GF-D8 (cell line): Measurements from ENCODE around the gene ADAMTS9.

Experiments
- DNase-seq: peaks from one replicate; lab custom pipeline; 2025; lab: John Stamatoyannopoulos, UW

Gene ADAMTS9

GRCh38 chr3:64654013-64654412 is 33.8 kb downstream of the ADAMTS9 start:
- no peak for DNase-seq

- no peak for DNase-seq
Measured at GRCh38 chr3:64653101-64653500, 34.7 kb downstream of the ADAMTS9 start.

DNA sequence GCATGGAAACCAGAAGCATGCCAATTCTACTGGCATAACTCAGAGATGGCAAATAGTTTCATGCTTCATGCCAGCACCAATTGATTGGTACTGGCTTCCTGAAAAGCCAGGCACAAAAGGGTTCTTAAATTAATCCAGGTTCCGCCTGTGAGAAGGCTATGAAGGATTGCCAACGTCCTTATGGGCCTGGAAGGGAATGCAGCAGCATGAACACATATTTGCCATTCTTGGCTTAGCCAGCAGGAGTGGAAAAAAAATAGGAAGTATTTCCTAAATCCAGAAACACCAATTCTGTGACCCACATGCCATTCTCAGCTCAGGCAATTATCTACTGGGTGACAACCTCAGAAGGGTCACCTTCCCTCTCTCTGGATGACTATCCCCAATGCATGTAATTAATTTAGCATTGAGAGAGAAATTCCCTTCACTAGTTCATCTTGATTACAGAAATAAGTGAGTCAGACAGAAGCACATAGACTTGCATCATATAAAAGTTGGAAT is 36.0 kb downstream of the ADAMTS9 start:
- DNase-seq, result no peak

GRCh38 chr3:64651303-64651702 is 36.5 kb downstream of the ADAMTS9 start:
- DNase-seq, result no peak

- no peak for DNase-seq
Measured at GRCh38 chr3:64650715-64651114, 37.1 kb downstream of the ADAMTS9 start.

GRCh38 chr3:64650096-64650622 is 37.6 kb downstream of the ADAMTS9 start:
- no peak for DNase-seq

GRCh38 chr3:64648927-64649906 is 38.6 kb downstream of the ADAMTS9 start:
- no peak for DNase-seq

DNA sequence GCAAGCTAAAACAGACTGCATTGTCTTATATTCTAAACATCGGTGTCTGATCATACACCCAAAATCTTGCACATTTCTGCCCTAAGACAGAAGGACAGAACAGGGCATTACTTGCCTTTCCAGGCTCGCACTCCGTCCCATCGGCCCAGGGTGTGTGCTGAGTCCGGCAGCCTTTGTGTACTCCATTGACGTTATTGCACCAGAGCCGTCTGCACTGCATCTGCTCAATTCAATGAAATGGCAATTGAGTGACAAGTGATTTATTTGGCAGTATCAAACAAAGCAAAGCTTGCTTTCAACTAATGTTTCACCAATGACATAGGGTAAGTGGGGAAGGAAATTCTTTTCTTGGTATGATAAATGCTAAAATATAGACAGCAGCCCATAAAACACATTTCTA is 40.0 kb downstream of the ADAMTS9 start:
- no peak for DNase-seq

DNA sequence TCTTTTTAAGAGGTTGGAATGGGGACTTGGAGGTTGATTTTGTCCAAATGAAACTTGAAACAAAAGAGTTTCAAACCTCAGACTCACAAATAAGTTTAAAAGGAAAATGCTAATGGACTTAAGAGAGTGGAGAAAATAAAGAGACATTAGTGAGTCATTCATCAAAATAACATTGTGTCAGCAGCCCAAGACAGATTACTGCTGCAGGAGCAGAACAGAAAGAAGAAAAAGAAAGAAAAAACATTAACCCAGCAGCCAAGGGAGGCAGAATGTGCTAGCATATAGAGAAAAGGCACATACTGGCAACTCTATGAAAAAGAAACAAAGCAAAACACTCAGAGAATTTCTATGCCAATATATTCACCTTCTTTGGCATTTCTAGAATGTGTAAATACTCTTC is 42.6 kb downstream of the ADAMTS9 start:
- DNase-seq, result no peak

DNA sequence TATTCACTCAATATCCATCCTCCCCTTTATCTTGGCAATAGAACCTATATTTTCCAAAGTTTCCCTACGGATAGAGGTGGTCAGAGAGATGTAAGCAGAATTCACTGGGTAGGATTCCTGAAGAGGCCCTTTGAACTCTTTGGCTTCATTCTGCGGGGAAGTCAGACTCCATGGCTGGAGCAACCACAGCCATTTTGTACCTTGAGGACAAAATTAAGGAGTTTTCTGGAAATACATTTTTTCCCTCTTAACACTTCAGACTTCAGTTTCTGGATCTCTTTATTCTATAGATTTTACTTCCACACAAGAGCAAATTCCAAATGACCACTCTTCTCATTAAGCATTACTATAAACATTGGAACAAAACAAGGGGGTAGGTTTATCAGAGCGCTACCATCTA is 43.3 kb downstream of the ADAMTS9 start:
- no peak for DNase-seq

DNA sequence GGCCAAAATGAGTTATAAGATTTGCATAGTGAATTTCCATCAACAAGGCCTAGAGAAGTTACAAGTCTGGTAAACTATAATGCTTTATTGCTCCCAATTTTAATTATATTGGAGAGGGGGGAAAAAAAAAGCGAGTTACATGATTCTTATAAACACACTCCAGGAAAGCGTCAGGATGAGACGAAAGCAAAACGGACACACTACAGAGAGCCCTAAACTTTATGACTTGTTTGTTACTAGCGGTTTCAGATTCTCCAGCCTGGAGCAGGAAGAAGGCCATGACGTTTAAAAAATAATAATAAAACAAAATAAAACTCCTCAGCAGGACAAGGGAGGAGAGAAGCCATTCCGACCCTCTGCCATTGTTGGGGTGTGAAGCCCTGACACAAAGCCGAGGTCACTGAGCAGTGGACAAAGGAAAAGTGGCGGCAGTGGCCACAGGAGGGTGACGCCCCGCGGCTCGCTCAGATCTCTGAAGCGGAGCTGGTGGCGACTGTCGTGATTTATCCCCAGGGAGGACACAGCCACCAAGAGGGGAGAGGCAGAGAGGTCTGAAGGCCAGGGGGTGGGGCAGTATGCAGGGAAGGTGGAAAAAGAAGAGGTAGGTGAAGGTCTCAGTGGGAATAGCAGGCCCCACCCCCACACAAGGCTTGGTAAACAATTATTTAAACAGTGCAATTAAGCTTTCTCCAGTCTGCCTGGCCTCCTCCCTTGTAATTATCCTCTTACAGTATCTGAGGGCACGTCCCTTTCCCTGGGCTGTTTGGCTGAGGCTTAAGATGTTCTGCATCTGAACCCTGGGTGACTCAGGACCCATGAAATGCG is 45.3 kb downstream of the ADAMTS9 start:
- no peak for DNase-seq

DNA sequence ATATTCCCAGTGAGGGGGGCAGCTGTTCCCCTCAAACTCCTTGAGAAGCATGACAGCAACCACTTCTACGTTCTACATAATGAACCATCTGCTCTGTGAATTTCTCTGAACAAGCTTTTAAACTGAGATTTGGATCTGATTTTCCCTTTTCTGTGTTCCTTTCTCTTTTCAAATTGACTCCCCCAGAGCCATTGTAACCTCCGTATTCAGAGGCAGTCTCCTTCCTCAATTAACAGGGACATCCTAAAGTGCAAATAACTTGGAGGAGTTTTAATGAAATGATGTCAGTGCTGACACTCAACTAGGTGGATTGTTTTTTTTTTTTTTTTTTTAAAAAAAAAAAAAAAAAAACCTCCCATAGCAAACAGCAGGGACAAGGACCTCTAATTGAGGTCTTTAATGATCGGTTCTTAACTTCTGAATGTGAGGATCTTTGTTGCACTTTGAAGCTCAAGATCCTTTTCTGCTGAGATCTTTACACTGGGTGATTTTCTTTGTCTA is 48.8 kb downstream of the ADAMTS9 start:
- no peak for DNase-seq

DNA sequence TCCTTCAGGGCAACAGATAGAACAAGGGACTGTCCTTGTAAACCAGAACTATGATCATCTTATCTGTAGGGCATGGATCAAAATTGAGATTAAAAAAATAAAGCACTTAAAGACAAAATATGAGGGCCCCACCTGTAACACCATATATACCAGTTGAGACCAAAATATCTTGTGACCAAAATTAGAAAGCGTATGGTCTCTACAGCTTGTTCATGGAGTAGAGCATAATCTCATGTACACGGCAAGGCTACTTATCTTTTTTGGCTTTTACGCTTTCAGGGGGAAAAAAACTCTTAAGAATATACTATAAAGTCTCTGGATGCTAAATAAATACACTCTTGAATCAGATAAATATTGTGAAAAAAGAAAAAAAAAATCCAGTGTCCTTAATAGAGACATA is 49.3 kb downstream of the ADAMTS9 start:
- DNase-seq, result no peak

DNA sequence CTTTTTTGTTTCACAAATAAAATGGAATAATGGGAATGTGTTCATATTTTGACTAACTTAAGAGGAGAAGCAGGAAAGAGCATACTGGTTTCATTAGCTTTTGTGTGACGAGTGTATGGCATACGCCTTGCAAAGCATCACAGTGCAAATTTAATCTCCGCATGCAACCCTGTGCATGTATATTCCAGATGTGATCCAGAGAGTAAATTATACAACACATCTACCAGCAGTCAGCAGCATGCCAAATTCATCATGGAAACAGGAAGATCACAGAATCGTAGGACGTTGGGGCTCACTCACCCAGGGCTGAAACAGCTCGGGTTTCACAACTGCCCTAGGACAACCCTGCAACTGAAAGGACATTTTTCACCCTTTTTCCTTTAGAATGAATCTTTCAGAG is 53.4 kb downstream of the ADAMTS9 start:
- DNase-seq, result no peak

DNA sequence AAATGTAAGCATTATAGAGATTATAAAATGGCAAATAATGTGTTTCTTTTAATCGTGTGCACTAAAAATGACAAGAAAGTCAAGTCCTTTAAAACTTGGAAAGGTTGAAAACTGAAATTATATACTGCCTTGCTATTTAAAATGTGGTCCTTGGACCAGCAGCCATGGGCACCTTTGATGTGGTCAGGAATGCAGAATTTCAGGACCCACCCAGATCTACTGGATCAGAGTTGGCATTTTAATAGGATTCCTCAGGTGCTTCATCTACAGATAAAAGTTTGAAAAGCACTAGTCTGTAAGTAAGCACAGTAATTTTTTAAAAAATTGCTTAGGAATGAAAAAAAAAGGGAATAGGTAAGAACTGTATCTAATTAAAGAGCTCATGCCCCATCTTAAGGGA is 55.8 kb downstream of the ADAMTS9 start:
- no peak for DNase-seq

GRCh38 chr3:64627471-64628321 is 60.1 kb downstream of the ADAMTS9 start:
- no peak for DNase-seq

GRCh38 chr3:64627042-64627441 is 60.8 kb downstream of the ADAMTS9 start:
- no peak for DNase-seq

DNA sequence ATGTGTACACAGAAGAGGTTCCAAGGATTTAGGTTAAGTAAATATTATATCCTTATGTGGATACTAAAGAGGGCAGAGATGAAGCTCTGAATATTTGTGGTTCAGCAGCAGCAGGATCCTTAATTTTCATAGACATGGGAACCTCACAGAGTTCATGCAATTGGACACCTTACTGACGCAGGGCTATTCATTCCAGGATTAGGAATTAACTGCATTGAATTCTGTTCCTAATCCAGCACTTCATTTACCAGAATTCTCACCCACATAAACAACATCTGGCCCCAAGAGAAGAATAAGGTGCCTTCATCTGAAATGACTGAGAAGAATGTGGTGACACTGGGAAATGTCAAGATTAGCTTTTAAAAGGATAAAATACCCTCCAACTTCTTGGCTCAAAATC is 62.4 kb downstream of the ADAMTS9 start:
- DNase-seq, result no peak

DNA sequence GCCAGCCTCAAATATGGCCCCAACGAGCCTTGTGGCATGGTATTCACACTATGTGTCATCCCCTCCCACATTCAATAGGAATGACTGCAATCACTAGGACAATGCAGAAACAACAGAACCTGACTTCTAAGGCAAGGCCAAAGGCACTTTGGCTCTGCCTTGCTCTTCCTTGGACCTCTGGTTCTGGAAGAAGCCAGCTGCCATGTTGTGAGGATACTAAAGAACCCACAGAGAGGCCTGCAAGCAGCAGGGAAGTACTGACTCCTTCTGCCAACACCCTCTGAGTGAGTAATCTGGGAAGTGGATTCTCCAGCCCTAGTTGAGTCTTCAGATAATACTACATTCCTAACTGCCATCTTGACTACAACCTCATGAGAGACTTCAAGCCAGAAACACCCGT is 64.7 kb downstream of the ADAMTS9 start:
- no peak for DNase-seq

DNA sequence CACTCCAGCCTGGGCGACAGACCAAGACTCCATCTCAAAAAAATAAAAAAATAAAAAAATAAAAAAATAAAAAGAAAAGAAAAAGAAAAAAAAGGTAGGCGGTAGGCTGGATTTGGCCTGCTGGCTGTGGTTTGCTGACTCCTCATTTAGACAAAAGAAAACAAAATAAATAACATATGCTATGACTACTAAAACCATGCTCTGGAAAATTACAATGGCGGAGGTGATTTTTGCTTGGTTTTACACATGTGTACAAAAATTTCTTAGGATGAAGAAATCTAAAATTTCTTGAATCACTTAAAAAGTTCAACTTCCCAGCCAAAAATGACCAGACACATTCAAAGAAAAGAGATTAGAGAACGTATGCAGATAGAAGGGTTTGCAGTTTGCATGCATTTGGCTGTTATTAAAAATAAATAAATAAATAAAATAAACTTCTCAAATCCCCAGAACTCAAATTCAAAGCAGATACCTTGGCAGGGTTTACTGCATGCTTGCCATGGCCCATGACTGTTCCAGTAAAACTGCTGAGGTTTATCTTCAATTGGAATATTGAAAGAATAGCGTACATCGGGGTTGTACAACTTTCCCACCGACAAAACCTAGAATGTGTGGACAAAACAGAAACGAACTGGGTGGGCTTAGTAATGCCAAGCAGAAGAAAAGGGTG is 65.9 kb downstream of the ADAMTS9 start:
- no peak for DNase-seq

DNA sequence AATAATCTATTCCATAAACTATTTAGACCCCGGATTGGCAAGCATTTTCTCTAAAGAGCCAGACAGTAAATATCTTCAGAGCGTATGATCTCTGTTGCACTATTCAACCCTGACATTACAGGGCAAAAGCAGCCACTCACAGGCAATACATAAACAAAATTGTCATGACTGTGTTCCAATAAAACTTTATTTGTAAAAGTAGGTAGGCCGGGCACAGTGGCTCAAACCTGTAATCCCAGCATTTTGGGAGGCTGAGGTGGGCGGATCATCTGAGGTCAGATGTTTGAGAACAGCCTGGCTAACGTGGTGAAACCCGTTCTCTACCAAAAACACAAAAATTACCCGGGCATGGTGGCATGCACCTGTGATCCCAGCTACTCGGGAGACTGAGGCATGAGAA is 66.5 kb downstream of the ADAMTS9 start:
- DNase-seq, result no peak
